Esophagus squamous epithelium (tissue), 4 donors: ENCODE results near the gene TRIOBP.

Experiments used
- POLR2A ChIP-seq, 4 donors: fragments of 450-650 bp; IDR thresholded peaks; one replicate each; pipeline ENCODE4 v1.6.1; 2017; ENCODE audit warnings: antibody characterized with exemption in 4 of 4, mild to moderate bottlenecking in 4 of 4, moderate library complexity in 3 of 4
- TF ChIP-seq, protein P1 (sequence below), 6 experiments: fragments of 450-650 bp in 4 of 6; fragments of 200-600 bp in 2 of 6; sonication (generic) in 2 of 6; IDR thresholded peaks; one replicate each; pipeline ENCODE4 v1.5.1; 2016 to 2019; ENCODE audit warnings: antibody characterized with exemption in 6 of 6, mild to moderate bottlenecking in 4 of 6, moderate library complexity in 4 of 6

DNA sequence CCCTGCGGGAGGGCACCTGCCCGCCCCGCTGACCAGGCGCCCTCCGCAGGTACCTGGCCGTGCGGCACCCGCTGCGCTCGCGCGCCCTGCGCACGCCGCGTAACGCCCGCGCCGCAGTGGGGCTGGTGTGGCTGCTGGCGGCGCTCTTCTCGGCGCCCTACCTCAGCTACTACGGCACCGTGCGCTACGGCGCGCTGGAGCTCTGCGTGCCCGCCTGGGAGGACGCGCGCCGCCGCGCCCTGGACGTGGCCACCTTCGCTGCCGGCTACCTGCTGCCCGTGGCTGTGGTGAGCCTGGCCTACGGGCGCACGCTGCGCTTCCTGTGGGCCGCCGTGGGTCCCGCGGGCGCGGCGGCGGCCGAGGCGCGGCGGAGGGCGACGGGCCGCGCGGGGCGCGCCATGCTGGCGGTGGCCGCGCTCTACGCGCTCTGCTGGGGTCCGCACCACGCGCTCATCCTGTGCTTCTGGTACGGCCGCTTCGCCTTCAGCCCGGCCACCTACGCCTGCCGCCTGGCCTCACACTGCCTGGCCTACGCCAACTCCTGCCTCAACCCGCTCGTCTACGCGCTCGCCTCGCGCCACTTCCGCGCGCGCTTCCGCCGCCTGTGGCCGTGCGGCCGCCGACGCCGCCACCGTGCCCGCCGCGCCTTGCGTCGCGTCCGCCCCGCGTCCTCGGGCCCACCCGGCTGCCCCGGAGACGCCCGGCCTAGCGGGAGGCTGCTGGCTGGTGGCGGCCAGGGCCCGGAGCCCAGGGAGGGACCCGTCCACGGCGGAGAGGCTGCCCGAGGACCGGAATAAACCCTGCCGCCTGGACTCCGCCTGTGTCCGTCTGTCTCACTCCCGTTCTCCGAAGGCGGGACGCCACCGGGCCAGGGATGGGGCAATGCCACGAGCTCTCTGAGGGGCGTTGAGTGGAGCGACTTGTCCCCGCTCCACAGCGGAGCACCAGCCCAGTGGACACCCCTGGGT lies 128.1 kb downstream of the TRIOBP start:
- TF ChIP-seq, protein P1, sequence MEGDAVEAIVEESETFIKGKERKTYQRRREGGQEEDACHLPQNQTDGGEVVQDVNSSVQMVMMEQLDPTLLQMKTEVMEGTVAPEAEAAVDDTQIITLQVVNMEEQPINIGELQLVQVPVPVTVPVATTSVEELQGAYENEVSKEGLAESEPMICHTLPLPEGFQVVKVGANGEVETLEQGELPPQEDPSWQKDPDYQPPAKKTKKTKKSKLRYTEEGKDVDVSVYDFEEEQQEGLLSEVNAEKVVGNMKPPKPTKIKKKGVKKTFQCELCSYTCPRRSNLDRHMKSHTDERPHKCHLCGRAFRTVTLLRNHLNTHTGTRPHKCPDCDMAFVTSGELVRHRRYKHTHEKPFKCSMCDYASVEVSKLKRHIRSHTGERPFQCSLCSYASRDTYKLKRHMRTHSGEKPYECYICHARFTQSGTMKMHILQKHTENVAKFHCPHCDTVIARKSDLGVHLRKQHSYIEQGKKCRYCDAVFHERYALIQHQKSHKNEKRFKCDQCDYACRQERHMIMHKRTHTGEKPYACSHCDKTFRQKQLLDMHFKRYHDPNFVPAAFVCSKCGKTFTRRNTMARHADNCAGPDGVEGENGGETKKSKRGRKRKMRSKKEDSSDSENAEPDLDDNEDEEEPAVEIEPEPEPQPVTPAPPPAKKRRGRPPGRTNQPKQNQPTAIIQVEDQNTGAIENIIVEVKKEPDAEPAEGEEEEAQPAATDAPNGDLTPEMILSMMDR (IDR thresholded peaks at IDR 0.05), result peak in 1 of 6 experiments; percentile 31
- no peak for TF ChIP-seq POLR2A (IDR thresholded peaks at IDR 0.05)
